HEK293T (cell line): ENCODE data around the gene PRKCB.

ENCODE experiments used
- CTCF ChIA-PET: fragments of 350-600 bp; formaldehyde crosslinking; extraction: SDS; loops from one replicate; lab custom pipeline; 2021; ENCODE audit warnings: antibody characterized with exemption, inconsistent platforms; lab: Yijun Ruan, JAX
- POLR2A ChIA-PET: fragments of 350-600 bp; formaldehyde crosslinking; extraction: SDS; loops from one replicate; lab custom pipeline; 2020; ENCODE audit warnings: antibody characterized with exemption, inconsistent platforms; lab: Yijun Ruan, JAX
- DNase-seq: peaks from one replicate; pipeline ENCODE4 v3.0.0; 2012; ENCODE audit warnings: mixed read lengths; ENCODE audit errors: extremely low spot score
- ARNT ChIP-seq: fragments of 450-650 bp; IDR thresholded peaks from 2 replicates; pipeline ENCODE4 v1.6.1; 2017; ENCODE audit warnings: mild to moderate bottlenecking
- BHLHE40 ChIP-seq: fragments of 450-650 bp; IDR thresholded peaks from 2 replicates; pipeline ENCODE4 v1.6.1; 2016; ENCODE audit warnings: mild to moderate bottlenecking, moderate library complexity, borderline replicate concordance
- CTBP1 ChIP-seq: fragments of 450-650 bp; IDR thresholded peaks from 2 replicates; pipeline ENCODE4 v1.6.1; 2016; ENCODE audit warnings: borderline replicate concordance
- ELF4 ChIP-seq: fragments of 450-650 bp; IDR thresholded peaks from 2 replicates; pipeline ENCODE4 v1.6.1; 2017; ENCODE audit warnings: antibody characterized with exemption
- FOXA1 ChIP-seq: fragments of 450-650 bp; IDR thresholded peaks from 2 replicates; pipeline ENCODE4 v1.6.1; 2016; ENCODE audit warnings: mild to moderate bottlenecking
- FOXK2 ChIP-seq: fragments of 450-650 bp; IDR thresholded peaks from 2 replicates; pipeline ENCODE4 v1.6.1; 2016; ENCODE audit warnings: mild to moderate bottlenecking
- FOXM1 ChIP-seq: fragments of 450-650 bp; IDR thresholded peaks from 2 replicates; pipeline ENCODE4 v1.6.1; 2017; ENCODE audit warnings: mild to moderate bottlenecking, borderline replicate concordance
- HDGF ChIP-seq: fragments of 450-650 bp; IDR thresholded peaks from 2 replicates; pipeline ENCODE4 v1.6.1; 2017; ENCODE audit warnings: antibody characterized with exemption, borderline replicate concordance
- L3MBTL2 ChIP-seq: fragments of 450-650 bp; conservative IDR thresholded peaks from 2 replicates; pipeline ENCODE4 v1.6.1; 2016; ENCODE audit warnings: mild to moderate bottlenecking
- LEF1 ChIP-seq: fragments of 450-650 bp; IDR thresholded peaks from 2 replicates; pipeline ENCODE4 v1.6.1; 2017; ENCODE audit warnings: mild to moderate bottlenecking, borderline replicate concordance
- NFRKB ChIP-seq: fragments of 450-650 bp; IDR thresholded peaks from 2 replicates; pipeline ENCODE4 v1.6.1; 2016; ENCODE audit warnings: mild to moderate bottlenecking, moderate library complexity
- PKNOX1 ChIP-seq: fragments of 450-650 bp; IDR thresholded peaks from 2 replicates; pipeline ENCODE4 v1.6.1; 2016
- SP1 ChIP-seq: fragments of 450-650 bp; IDR thresholded peaks from 2 replicates; pipeline ENCODE4 v1.6.1; 2017
- SUZ12 ChIP-seq: fragments of 450-650 bp; IDR thresholded peaks from 2 replicates; pipeline ENCODE4 v1.6.1; 2016; ENCODE audit warnings: mild to moderate bottlenecking
- TARDBP ChIP-seq: fragments of 450-650 bp; IDR thresholded peaks from 2 replicates; pipeline ENCODE4 v1.6.1; 2016
- ZNF384 ChIP-seq: fragments of 450-650 bp; IDR thresholded peaks from 2 replicates; pipeline ENCODE4 v1.6.1; 2016

PRKCB gene

DNA sequence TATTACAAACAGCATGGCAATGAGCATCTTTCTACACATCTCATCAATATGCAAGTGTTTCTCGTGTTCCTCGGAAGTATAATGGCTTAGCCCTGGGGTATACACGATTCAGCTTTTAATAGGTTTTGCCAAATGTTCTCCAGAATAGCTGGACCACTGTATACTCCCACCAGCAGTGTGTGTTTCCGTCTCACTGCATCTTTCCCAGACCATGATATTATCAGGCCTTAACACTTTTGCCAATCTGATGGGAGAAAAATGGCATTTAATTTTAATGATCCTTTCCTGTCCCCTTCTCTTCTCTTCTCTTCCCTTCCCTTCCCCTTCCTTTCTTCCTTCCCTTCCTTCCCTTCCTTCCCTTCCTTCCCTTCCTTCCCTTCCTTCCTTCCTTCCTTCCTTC is 30.8 kb downstream of the PRKCB start:
- POLR2A ChIA-PET = no interaction called here
- CTCF ChIA-PET = interaction anchor here (1.0 kb wide), 1 partner anchor 8 kb away, joined by 3 read pairs; no protein-coding TSS in a partner anchor
- no peak for DNase-seq
- TF ChIP-seq FOXK2 (no peak), TARDBP (no peak), LEF1 (no peak), SP1 (no peak), FOXA1 (no peak), FOXM1 (no peak), PKNOX1 (no peak), ZNF384 (no peak), ARNT (no peak), NFRKB (no peak), SUZ12 (no peak)

DNA sequence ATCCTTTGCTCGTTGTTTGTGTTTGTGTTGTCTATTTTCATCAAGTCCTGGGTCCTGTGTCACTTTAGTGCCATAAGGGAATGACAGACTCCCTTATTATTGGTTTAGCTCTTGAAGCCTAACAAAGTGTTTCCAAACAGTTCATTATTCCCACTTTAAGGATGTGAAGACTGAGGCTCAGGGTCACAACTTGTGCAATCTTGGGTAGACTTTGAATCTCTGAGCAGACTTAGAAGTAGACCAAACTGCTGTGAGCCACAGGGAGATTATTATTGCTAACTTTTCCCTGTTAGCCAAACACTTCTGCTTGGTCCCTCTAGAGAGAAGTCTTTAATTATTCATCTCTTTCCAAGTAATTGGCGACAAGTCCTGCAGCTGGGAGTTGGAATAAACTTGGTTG is 31.8 kb downstream of the PRKCB start:
- CTCF ChIA-PET = interaction anchor here (1.0 kb wide), 1 partner anchor 9 kb away, joined by 3 read pairs; no protein-coding TSS in a partner anchor
- TF ChIP-seq ZNF384 (no peak), SP1 (no peak), LEF1 (no peak), NFRKB (no peak), SUZ12 (no peak), FOXM1 (no peak), TARDBP (no peak), CTBP1 (no peak), ARNT (no peak), HDGF (no peak)
- no peak for DNase-seq
- POLR2A ChIA-PET = no interaction called here

DNA sequence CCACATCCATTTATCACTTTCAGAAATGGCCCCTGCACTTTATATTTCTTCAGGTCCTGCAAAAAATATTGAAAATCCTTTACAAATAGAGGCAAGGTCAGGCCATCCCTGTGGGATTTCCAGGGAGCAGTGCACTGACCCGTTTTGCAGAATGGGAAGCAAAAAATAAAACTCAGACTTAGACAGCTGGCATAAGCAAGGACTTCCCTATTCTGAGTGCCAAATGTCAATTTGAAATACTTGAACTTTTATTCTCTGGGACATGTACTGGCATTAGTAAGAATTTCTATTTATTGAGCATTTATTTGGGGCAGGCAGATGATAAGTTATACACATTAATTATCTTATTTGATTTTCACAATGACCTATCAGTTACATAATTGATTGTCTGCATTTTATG is 32.4 kb downstream of the PRKCB start:
- DNase-seq = no peak
- POLR2A ChIA-PET = no interaction called here
- CTCF ChIA-PET = no interaction called here
- TF ChIP-seq FOXM1 (no peak), FOXA1 (no peak), ARNT (no peak), L3MBTL2 (no peak), LEF1 (no peak), SUZ12 (no peak), NFRKB (no peak), ZNF384 (no peak), FOXK2 (no peak), CTBP1 (no peak), HDGF (no peak), ELF4 (no peak), PKNOX1 (no peak), SP1 (no peak), BHLHE40 (no peak), TARDBP (no peak)

DNA sequence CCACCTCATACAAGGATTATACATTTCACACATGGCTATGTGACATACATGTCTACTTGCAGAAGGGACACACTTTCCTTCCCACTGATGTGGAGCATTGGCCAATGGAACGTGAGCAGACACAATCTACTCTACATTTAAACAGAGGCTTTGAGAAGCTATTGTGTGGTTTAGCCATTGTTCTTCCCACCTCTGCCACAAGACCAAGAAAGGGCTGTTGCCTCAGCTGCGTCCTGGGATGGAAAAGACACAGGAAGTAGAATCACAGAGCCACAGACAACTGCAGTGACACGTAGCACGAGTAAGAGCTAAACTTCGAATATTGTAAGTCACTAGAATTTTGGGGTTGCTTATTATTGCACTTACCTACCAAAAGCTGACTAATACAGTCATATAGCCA is 33.3 kb downstream of the PRKCB start:
- TF ChIP-seq FOXK2 (no peak), L3MBTL2 (no peak), SP1 (no peak), SUZ12 (no peak), ARNT (no peak), PKNOX1 (no peak), TARDBP (no peak), FOXA1 (no peak), FOXM1 (no peak), NFRKB (no peak), LEF1 (no peak), HDGF (no peak), CTBP1 (no peak)
- DNase-seq = no peak
- ChIA-PET CTCF (interaction anchor here (0.8 kb wide), 1 partner anchor 10 kb away, joined by 3 read pairs; no protein-coding TSS in a partner anchor), POLR2A (no interaction called here)

- ChIA-PET CTCF (no interaction called here), POLR2A (no interaction called here)
- no peak for TF ChIP-seq ELF4
- TF ChIP-seq TARDBP = no peak
- TF ChIP-seq SUZ12 = no peak
- no peak for TF ChIP-seq FOXM1
- no peak for TF ChIP-seq BHLHE40
- TF ChIP-seq PKNOX1 = no peak
- TF ChIP-seq NFRKB = no peak
- no peak for TF ChIP-seq FOXK2
- no peak for TF ChIP-seq L3MBTL2
- no peak for TF ChIP-seq CTBP1
- no peak for DNase-seq
These were observed 36.1 kb downstream of the PRKCB start for GRCh38 chr16:23871924-23872323.

- DNase-seq = no peak
- TF ChIP-seq ZNF384 (no peak), ARNT (no peak), LEF1 (no peak), TARDBP (no peak), SP1 (no peak), PKNOX1 (no peak), SUZ12 (no peak), L3MBTL2 (no peak)
- ChIA-PET CTCF (no interaction called here), POLR2A (no interaction called here)
These were observed 39.0 kb downstream of the PRKCB start for GRCh38 chr16:23874613-23875294.
